T47D (cell line): ENCODE measurements around the gene PTMA.
"Not testable (repeated sequence)": the region's sequence is repeated elsewhere in the genome, so short reads cannot be mapped to it uniquely, and the experiment has no call there.

Experiments
- DNase-seq, 2 experiments: peaks; one replicate each; pipeline versions ENCODE4 v3.0.0 to v3.0.0-alpha.2; 2011 to 2012; ENCODE audit warnings: low read depth in 1 of 2, low spot score in 1 of 2
- JUND ChIP-seq: IDR thresholded peaks from 2 replicates; pipeline ENCODE4 v1.6.1; 2012; ENCODE audit warnings: low read depth
- in situ Hi-C: cut with HindIII; loops from 2 replicates; pipeline ENCODE4 v1.10.0; 2016; ENCODE audit warnings: low sequenced_read_pairs, low pct_unique_long_range_greater_than_20kb

PTMA gene

GRCh38 chr2:231743376-231744116, 35.2 kb downstream of the PTMA start:
- no peak for TF ChIP-seq JUND
- no peak for DNase-seq
- in situ Hi-C loops, result no loop called here

- DNase-seq, result no peak
- in situ Hi-C loops, result no loop called here
- TF ChIP-seq JUND, result no peak
Observed at GRCh38 chr2:231745303-231746038, 37.1 kb downstream of the PTMA start.

GRCh38 chr2:231748153-231748896, 40.0 kb downstream of the PTMA start:
- in situ Hi-C loops, DNase-seq: not testable (repeated sequence)

GRCh38 chr2:231749016-231749415, 40.7 kb downstream of the PTMA start:
- DNase-seq, in situ Hi-C loops: not testable (repeated sequence)

- no peak for TF ChIP-seq JUND
- in situ Hi-C loops, result no loop called here
- DNase-seq, result no peak
Observed at GRCh38 chr2:231751042-231751815, 42.9 kb downstream of the PTMA start.

GRCh38 chr2:231752061-231752460, 43.7 kb downstream of the PTMA start:
- DNase-seq, result no peak
- in situ Hi-C loops, result no loop called here
- TF ChIP-seq JUND, result no peak

- no peak for TF ChIP-seq JUND
- DNase-seq, result no peak
- in situ Hi-C loops, result no loop called here
Observed at GRCh38 chr2:231761735-231762134, 53.4 kb downstream of the PTMA start.
